Spleen (tissue), 3 donors: ENCODE data around the gene P2RY12.

Source experiments
- POLR2A ChIP-seq, 3 donors: fragments of 450-650 bp; IDR thresholded peaks; one replicate each; pipeline ENCODE4 v1.5.1; 2017; ENCODE audit warnings: antibody characterized with exemption in 3 of 3, mild to moderate bottlenecking in 1 of 3
- POLR2AphosphoS5 ChIP-seq, 3 donors: sonication (generic); formaldehyde crosslinking; IDR thresholded peaks; one replicate each; pipeline ENCODE4 v1.5.1; 2017; ENCODE audit warnings: antibody characterized with exemption in 3 of 3

DNA sequence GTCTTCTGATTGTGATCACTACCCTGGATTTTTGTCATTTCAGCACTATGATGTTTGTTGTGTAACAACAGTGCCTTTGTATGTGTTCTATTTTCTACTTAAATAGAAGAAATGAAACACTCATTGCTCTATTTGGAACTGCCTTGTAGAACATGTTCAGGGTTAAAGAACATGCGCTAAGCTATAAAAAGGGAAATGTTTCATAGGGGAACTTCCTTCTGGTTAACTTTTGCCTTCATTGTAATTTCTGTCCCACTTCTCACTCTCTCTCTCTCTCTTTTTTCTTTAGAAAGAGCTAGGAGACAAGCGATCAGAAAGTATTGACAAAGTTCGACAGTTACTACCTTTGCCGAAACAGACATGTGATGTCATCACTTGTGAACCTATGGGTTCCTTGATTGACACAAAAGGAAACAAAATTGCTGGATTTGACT is at the start of gene P2RY12:
- TF ChIP-seq POLR2AphosphoS5 (IDR thresholded peaks at IDR 0.05) (no peak), POLR2A (IDR thresholded peaks at IDR 0.05) (no peak)
